AG04449 (cell line): Measurements from ENCODE around the gene NCMAP.

Experiments used
- CTCF ChIA-PET: fragments of 350-600 bp; formaldehyde crosslinking; extraction: SDS; loops from one replicate; lab custom pipeline; 2021; ENCODE audit warnings: antibody characterized with exemption; lab: Yijun Ruan, JAX
- POLR2A ChIA-PET: fragments of 400-600, 350-600 bp; formaldehyde crosslinking; extraction: SDS; loops from one replicate; lab custom pipeline; 2020; ENCODE audit warnings: antibody characterized with exemption, inconsistent platforms; lab: Yijun Ruan, JAX
- DNase-seq: peaks from one replicate; pipeline ENCODE4 v3.0.0-alpha.2; 2010; ENCODE audit warnings: low read depth, low spot score
- H3K4me3 ChIP-seq: 2 replicates; pipeline ENCODE4 v1.5.1; 2011; ENCODE audit warnings: low read depth, mild to moderate bottlenecking, control low read depth, low read length
- TF ChIP-seq, protein P1 (sequence below): IDR thresholded peaks from one replicate; pipeline ENCODE4 v1.5.1; 2011; ENCODE audit warnings: mild to moderate bottlenecking, moderate library complexity, low read length, control low read depth, inconsistent platforms; ENCODE audit not compliant: insufficient read depth; ENCODE audit errors: missing control alignments

NCMAP gene

GRCh38 chr1:24599265-24599664, 43.4 kb downstream of the NCMAP start:
- no peak overlapping the region for H3K4me3 ChIP-seq
- ChIA-PET CTCF (interaction anchor here (5.5 kb wide), 1 partner anchor 13 kb away, joined by 42 read pairs; no protein-coding TSS in a partner anchor), POLR2A (no interaction called here)
- TF ChIP-seq, protein P1, sequence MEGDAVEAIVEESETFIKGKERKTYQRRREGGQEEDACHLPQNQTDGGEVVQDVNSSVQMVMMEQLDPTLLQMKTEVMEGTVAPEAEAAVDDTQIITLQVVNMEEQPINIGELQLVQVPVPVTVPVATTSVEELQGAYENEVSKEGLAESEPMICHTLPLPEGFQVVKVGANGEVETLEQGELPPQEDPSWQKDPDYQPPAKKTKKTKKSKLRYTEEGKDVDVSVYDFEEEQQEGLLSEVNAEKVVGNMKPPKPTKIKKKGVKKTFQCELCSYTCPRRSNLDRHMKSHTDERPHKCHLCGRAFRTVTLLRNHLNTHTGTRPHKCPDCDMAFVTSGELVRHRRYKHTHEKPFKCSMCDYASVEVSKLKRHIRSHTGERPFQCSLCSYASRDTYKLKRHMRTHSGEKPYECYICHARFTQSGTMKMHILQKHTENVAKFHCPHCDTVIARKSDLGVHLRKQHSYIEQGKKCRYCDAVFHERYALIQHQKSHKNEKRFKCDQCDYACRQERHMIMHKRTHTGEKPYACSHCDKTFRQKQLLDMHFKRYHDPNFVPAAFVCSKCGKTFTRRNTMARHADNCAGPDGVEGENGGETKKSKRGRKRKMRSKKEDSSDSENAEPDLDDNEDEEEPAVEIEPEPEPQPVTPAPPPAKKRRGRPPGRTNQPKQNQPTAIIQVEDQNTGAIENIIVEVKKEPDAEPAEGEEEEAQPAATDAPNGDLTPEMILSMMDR: no peak
- no peak for DNase-seq

GRCh38 chr1:24600551-24600950, 44.7 kb downstream of the NCMAP start:
- ChIA-PET CTCF (interaction anchor here (3.6 kb wide), 1 partner anchor 13 kb away, joined by 17 read pairs; no protein-coding TSS in a partner anchor), POLR2A (no interaction called here)
- no peak for DNase-seq
- TF ChIP-seq, protein P1: no peak
- no peak overlapping the region for H3K4me3 ChIP-seq

GRCh38 chr1:24605534-24606295, 49.8 kb downstream of the NCMAP start:
- no peak overlapping the region for H3K4me3 ChIP-seq
- POLR2A ChIA-PET: no interaction called here
- TF ChIP-seq, protein P1: no peak
- CTCF ChIA-PET: interaction anchor here (1.6 kb wide), 1 partner anchor 18 kb away, joined by 5 read pairs; no protein-coding TSS in a partner anchor
- DNase-seq: no peak

DNA sequence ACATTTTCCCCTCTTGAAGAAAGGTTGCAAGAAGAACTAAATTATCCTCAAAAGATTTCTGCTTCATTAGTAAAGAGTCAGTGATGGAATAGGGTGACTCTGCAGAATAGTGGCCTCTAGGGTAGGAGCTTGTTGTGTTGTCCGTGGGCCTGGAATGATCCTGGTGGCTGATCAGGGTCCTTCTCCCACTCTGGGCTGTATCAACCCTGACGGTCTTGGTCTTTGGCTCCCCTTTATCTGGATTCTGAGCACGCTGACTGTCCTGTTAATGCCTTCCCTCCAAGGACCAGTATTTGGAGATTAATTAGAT, 50.4 kb downstream of the NCMAP start:
- CTCF ChIA-PET: interaction anchor here (1.6 kb wide), 1 partner anchor 19 kb away, joined by 5 read pairs; no protein-coding TSS in a partner anchor
- no peak overlapping the region for H3K4me3 ChIP-seq
- TF ChIP-seq, protein P1: no peak

DNA sequence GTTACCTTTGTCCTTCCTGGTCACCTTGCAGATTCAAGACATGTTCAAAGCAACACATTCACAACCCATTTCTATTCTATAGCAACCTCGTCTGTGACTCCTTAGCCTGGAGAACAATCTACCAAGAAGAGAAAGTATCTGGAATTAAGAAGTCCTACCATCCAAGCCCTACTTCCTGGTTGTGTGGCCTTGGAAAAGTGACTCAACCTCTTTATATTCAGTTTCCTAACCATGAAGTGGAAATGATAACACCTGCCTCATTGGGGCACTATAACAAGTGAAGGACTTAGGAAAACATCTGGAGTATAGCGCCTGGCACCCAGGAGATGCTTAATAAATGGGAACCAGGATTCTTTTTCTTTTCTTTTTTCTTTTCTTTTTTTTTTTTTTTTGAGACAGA, 50.7 kb downstream of the NCMAP start:
- TF ChIP-seq, protein P1: no peak
- no peak for DNase-seq
- ChIA-PET CTCF (no interaction called here), POLR2A (no interaction called here)
- no peak overlapping the region for H3K4me3 ChIP-seq

More for the DNA sequence above, 50.4 kb downstream of the NCMAP start:
- DNase-seq: no peak
- POLR2A ChIA-PET: no interaction called here

GRCh38 chr1:24609949-24610517, 54.1 kb downstream of the NCMAP start:
- DNase-seq: no peak
- no peak overlapping the region for H3K4me3 ChIP-seq
- ChIA-PET CTCF (interaction anchor here (1.1 to 3.5 kb wide), 4 partner anchors 23 to 219 kb away, joined by 3 to 19 read pairs (median 5); no protein-coding TSS in a partner anchor), POLR2A (no interaction called here)
- TF ChIP-seq, protein P1: no peak
